Fibroblast of pulmonary artery (primary cell): Measurements from ENCODE around the gene CAMTA1.

ENCODE experiments used
- DNase-seq: peaks from one replicate; pipeline ENCODE4 v3.0.0-alpha.2; 2010; ENCODE audit warnings: low read depth
- H3K4me3 ChIP-seq: replicated peaks from 2 replicates; pipeline ENCODE4 v1.5.1; 2011; ENCODE audit warnings: low read depth, mild to moderate bottlenecking, control low read depth, low read length, moderate library complexity
- TF ChIP-seq, protein P1 (sequence below): IDR thresholded peaks from 2 replicates; pipeline ENCODE4 v1.5.1; 2011; ENCODE audit warnings: mild to moderate bottlenecking, control low read depth, low read length, inconsistent platforms; ENCODE audit errors: missing control alignments

Gene CAMTA1

DNA sequence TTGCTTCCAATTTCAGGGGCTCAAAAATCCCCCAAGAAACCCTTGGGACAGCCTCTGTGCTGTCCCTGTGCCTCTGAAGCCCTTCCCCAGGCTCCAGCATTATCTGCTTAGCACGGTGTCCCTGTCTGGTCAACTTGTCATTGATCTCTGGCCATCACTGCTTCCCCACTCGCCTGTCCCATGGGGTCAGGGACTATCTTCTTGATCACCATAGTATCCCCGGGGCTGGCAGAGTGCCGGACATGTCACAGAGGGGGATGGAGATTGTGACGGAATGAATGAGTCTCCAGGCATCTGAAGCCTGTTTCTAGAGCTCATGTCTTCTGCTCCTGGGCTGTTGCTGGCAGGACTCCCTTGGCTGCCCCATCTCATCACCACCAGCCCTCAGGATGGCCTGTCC is 886.4 kb downstream of the CAMTA1 start:
- no peak overlapping the region for H3K4me3 ChIP-seq
- TF ChIP-seq, protein P1, sequence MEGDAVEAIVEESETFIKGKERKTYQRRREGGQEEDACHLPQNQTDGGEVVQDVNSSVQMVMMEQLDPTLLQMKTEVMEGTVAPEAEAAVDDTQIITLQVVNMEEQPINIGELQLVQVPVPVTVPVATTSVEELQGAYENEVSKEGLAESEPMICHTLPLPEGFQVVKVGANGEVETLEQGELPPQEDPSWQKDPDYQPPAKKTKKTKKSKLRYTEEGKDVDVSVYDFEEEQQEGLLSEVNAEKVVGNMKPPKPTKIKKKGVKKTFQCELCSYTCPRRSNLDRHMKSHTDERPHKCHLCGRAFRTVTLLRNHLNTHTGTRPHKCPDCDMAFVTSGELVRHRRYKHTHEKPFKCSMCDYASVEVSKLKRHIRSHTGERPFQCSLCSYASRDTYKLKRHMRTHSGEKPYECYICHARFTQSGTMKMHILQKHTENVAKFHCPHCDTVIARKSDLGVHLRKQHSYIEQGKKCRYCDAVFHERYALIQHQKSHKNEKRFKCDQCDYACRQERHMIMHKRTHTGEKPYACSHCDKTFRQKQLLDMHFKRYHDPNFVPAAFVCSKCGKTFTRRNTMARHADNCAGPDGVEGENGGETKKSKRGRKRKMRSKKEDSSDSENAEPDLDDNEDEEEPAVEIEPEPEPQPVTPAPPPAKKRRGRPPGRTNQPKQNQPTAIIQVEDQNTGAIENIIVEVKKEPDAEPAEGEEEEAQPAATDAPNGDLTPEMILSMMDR: no peak
- DNase-seq: no peak

DNA sequence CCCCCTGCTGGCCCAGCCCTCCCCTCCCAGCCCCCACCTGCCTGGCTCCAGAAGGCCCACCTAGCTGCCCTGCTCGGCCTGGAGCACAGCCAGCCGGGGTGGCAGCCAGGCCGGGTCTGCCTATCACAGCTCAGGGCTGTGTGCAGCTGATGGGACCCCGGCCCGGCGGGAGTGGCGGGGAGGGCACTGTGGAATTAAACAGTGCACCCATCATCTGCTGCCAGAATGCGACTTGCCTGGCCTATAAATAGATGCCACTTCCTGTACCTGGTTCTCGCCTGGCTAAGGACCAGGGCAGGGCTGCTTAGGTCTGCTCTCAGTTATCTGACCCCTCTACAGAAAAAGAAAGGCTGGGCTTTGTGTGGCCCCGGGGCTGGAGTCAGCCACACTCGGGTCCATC is 887.6 kb downstream of the CAMTA1 start:
- no peak for DNase-seq
- TF ChIP-seq, protein P1: no peak

DNA sequence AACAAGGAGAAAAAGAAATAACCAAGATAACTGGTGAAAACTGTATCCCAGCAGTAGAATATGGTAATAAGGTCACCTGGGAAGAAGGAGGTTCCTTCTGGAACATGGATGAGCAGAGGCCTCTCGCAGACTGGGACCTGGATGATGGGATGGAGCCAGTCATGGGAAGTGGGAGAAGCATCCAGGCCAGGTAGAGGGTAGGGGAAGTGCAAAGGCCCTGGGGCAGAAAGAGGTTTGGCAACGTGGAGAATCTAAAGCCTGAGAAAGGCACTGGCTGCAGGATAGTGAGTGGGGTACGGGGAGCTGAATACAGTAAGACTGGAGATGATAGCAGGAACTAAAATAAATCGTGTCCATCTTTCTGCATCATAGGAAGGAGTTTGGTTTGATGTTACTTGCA is 889.7 kb downstream of the CAMTA1 start:
- H3K4me3 ChIP-seq: no peak overlapping the region
- DNase-seq: no peak
- TF ChIP-seq, protein P1: no peak

More for the DNA sequence above, 887.6 kb downstream of the CAMTA1 start:
- no peak overlapping the region for H3K4me3 ChIP-seq

DNA sequence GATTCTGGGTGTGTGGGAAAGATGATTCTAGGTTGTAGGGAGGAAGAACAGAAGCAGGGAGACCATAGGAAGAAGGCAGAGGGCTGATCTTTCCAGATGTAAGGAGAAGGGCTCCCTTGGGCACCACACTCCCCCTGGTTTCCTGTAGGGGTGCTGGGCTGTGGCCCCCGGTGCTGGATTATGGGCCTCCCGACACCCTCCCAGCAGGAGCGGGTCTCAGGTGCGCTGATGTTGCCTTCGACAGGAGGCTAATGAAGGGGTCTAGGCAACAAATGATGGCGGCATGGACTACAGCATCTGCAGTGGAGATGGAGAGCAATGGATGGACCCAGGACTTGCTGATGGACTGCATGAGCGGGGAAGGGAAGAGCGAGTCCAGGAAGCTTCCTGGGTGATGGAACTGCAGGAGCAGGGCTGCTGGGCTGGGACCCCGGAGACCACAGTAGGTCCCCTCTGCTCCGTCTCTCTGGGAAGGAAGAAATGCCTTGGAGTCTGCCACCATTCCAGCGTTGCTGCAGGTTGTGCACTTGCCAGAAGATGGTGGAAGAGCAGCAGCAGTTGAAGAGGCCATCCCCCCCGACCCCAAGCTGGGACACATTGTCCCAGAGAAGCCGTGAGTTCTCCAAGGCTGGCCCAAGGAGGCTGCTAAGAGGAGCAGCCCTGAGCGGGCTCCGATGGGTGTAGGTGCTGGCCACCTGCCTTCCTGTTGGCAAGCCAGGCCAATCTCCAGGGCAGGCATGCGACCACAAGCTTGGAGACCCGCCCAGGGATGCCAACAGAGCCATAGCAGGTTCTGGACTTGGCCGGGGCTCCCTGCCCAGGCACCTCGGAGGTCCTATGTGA is 890.4 kb downstream of the CAMTA1 start:
- TF ChIP-seq, protein P1: no peak
- no peak for DNase-seq

DNA sequence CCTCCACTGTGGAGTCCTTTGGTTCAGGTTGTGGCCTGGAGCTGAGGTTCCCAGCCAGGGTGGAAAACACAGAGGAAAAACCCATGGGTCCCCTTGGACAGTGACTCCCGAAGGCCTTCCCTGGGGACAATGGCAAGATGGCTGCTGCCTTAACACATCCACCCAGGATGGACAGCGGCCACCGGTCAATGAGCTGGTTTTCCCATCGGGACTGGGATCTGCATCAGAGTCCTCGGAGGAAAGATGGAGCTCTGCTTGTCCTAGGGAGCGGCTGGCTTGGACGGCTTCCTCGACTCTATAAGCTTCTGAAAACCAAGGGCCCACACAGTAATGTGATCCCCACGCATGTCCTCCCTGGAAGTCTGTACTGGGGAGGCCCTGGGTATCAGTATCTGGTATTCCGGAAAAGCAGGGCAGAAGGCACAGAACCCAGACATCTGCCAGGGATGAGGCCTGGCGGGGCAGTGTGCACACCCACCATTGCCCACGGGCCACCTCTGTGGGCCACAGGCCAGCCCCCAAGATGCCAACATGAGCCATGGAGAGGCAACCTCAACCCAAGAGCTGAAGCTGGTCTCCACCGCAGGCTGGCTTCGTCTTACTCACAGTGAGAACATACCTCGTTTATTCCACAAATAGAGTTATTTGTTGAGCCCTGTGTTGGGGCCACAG is 891.2 kb downstream of the CAMTA1 start:
- TF ChIP-seq, protein P1: no peak

More for the DNA sequence above, 890.4 kb downstream of the CAMTA1 start:
- H3K4me3 ChIP-seq: no peak overlapping the region

DNA sequence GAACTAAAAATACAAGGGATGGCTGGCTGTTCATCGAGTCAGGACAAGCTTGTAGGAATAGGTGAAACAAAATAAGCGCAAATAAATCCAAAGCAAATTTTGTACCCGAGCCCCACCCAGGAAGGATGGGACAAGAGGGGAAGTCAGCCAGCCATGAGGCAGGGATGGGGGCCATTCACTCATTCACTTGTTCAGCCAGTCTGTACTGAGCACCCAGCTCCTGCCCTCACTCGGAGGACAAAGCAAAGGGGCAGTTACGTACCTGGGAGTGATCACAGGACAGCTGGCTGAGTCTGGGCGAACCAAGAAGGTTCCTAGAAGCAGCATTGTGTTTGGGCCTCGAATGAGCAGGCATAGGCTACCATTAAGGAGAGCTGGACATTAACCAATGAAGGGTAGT is 891.9 kb downstream of the CAMTA1 start:
- DNase-seq: no peak
- H3K4me3 ChIP-seq: no peak overlapping the region
- TF ChIP-seq, protein P1: no peak

More for the DNA sequence above, 891.2 kb downstream of the CAMTA1 start:
- no peak for DNase-seq
- no peak overlapping the region for H3K4me3 ChIP-seq
